Measurements from ENCODE around the gene RAC2.

DNA sequence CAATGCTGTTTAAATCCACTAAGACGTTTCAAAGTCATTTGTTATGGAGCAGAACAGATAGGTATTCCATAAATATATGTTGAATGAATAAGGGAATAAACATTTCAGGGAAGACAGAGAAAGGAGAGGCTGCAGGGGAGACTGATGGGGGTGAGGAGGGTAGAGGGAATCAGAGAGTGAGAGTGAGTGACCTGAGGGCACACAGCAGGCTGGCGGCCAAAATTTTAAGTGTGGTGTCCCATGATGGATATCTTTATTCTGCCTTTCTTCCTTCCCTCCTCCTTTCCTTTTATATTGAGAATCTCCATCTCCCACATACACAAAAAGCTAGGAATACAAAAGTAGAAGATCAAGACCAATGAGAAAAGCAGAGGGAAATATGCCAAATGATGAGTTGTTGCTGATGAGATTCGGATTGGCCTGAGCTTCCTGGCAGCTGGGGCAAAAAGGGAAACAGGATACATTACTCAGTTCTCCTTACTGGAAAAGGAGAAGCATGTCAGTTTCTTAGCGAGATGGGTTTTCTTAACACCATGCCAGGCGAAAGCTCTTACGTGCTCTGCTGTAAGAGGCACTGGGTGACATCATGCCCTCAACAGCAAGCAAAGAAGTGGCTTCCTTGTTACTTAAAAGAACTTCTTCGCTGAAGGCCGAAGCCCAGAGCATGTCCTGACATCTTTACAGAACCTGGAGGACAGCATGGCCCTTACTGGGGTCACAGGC is 27.0 kb upstream of the RAC2 start:
- no peak for TF ChIP-seq POLR2A (IDR thresholded peaks at IDR 0.05)
- TF ChIP-seq, protein P1, sequence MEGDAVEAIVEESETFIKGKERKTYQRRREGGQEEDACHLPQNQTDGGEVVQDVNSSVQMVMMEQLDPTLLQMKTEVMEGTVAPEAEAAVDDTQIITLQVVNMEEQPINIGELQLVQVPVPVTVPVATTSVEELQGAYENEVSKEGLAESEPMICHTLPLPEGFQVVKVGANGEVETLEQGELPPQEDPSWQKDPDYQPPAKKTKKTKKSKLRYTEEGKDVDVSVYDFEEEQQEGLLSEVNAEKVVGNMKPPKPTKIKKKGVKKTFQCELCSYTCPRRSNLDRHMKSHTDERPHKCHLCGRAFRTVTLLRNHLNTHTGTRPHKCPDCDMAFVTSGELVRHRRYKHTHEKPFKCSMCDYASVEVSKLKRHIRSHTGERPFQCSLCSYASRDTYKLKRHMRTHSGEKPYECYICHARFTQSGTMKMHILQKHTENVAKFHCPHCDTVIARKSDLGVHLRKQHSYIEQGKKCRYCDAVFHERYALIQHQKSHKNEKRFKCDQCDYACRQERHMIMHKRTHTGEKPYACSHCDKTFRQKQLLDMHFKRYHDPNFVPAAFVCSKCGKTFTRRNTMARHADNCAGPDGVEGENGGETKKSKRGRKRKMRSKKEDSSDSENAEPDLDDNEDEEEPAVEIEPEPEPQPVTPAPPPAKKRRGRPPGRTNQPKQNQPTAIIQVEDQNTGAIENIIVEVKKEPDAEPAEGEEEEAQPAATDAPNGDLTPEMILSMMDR (IDR thresholded peaks at IDR 0.05), result no peak
